OCI-LY3 (cell line): ENCODE measurements around the gene CYTH3.

Experiments
- CTCF ChIP-seq: fragments of 200-600, 300-600 bp; sonication (generic); IDR thresholded peaks from 2 replicates; pipeline ENCODE4 v1.5.1; 2014; ENCODE audit warnings: antibody characterized with exemption, low read length, low read depth
- EZH2phosphoT487 ChIP-seq: fragments of 200-600 bp; shearing (Covaris generic); IDR thresholded peaks from 2 replicates; pipeline ENCODE4 v1.6.1; 2018; ENCODE audit warnings: antibody characterized with exemption, mixed run types, low read depth

DNA sequence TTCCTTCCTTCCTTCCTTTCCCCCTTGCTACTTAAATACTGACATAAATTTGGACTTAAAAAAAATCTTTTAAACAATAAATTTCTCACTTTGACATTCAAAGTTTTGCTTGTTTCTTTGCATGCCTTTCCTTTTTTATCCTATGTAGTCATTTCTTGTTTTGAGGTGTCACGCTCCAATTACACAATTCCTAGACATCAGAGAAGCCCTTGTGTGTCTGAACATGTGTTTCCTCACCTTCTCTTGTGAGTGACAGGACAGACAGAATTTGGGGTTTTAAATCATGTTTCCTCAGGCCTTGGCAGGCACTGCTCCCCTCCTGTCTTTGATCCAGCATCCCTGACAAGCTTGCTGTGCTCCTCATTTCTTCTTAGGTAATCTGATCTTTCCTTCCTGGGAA lies 91.3 kb downstream of the CYTH3 start:
- TF ChIP-seq CTCF (no peak), EZH2phosphoT487 (no peak)
